ENCODE data around the gene TMEM266.
A peak's percentile ranks its signal among the peaks of the same experiment; 100 is the strongest.

Gene TMEM266

GRCh38 chr15:76070921-76071635 is 11.3 kb downstream of the TMEM266 start:
- DNase-seq = no peak

- no peak for DNase-seq
Measured at GRCh38 chr15:76071806-76072205, 12.0 kb downstream of the TMEM266 start.

- no peak for DNase-seq
Measured at GRCh38 chr15:76073554-76073953, 13.8 kb downstream of the TMEM266 start.

- DNase-seq = no peak
Measured at GRCh38 chr15:76075046-76075445, 15.3 kb downstream of the TMEM266 start.

GRCh38 chr15:76078285-76078877 is 18.6 kb downstream of the TMEM266 start:
- DNase-seq = peak; percentile 20

- no peak for DNase-seq
Measured at GRCh38 chr15:76084256-76084655, 24.5 kb downstream of the TMEM266 start.

GRCh38 chr15:76098685-76099084 is 38.9 kb downstream of the TMEM266 start:
- DNase-seq = no peak

GRCh38 chr15:76099388-76099787 is 39.6 kb downstream of the TMEM266 start:
- DNase-seq = no peak

GRCh38 chr15:76100361-76100760 is 40.6 kb downstream of the TMEM266 start:
- no peak for DNase-seq

- no peak for DNase-seq
Measured at GRCh38 chr15:76101655-76102054, 41.9 kb downstream of the TMEM266 start.

GRCh38 chr15:76105391-76105790 is 45.6 kb downstream of the TMEM266 start:
- DNase-seq = no peak

- no peak for DNase-seq
Measured at GRCh38 chr15:76105911-76106310, 46.1 kb downstream of the TMEM266 start.

GRCh38 chr15:76107169-76107568 is 47.4 kb downstream of the TMEM266 start:
- DNase-seq = no peak

- DNase-seq = no peak
Measured at GRCh38 chr15:76108021-76108723, 48.4 kb downstream of the TMEM266 start.

GRCh38 chr15:76109046-76109445 is 49.3 kb downstream of the TMEM266 start:
- DNase-seq = no peak

GRCh38 chr15:76114561-76114960 is 54.8 kb downstream of the TMEM266 start:
- DNase-seq = no peak

GRCh38 chr15:76116138-76116885 is 56.5 kb downstream of the TMEM266 start:
- no peak for DNase-seq

- no peak for DNase-seq
Measured at GRCh38 chr15:76117181-76117580, 57.4 kb downstream of the TMEM266 start.

GRCh38 chr15:76118767-76119166 is 59.0 kb downstream of the TMEM266 start:
- DNase-seq = no peak

- no peak for DNase-seq
Measured at GRCh38 chr15:76123031-76123430, 63.2 kb downstream of the TMEM266 start.

- no peak for DNase-seq
Measured at GRCh38 chr15:76127169-76127568, 67.4 kb downstream of the TMEM266 start.

- no peak for DNase-seq
Measured at GRCh38 chr15:76127880-76128279, 68.1 kb downstream of the TMEM266 start.

GRCh38 chr15:76134537-76134936 is 74.8 kb downstream of the TMEM266 start:
- no peak for DNase-seq
